HFFc6 (cell line): Measurements from ENCODE around the gene ZNF425. TPM values are rescaled to one million over a fixed set of nuclear protein-coding genes. Genes with fewer than 3 reads are reported as not detected.

Source experiments
- DNase-seq: peaks from one replicate; pipeline ENCODE4 v3.0.0-alpha.2; 2018
- H3K27ac Mint-ChIP-seq: 2 replicates; pipeline ENCODE4 v1.8.0; 2020; ENCODE audit warnings: mild to moderate bottlenecking, mixed read lengths
- H3K27me3 Mint-ChIP-seq: 2 replicates; pipeline ENCODE4 v1.8.0; 2021; ENCODE audit warnings: mild to moderate bottlenecking, moderate library complexity, mixed read lengths; ENCODE audit not compliant: insufficient read depth
- H3K36me3 Mint-ChIP-seq: 2 replicates; pipeline ENCODE4 v1.8.0; 2021; ENCODE audit warnings: low read depth, mixed read lengths
- H3K4me1 Mint-ChIP-seq: 2 replicates; pipeline ENCODE4 v1.8.0; 2020; ENCODE audit warnings: low read depth, mixed read lengths
- H3K4me3 Mint-ChIP-seq: 2 replicates; pipeline ENCODE4 v1.8.0; 2020; ENCODE audit warnings: mild to moderate bottlenecking, moderate library complexity, mixed read lengths
- H3K9me3 Mint-ChIP-seq: 2 replicates; pipeline ENCODE4 v1.8.0; 2020; ENCODE audit warnings: mild to moderate bottlenecking, mixed read lengths
- long read RNA-seq: library from polyadenylated mRNA; unstranded; transcript quantifications from one replicate; pipeline ENCODE4 v2.0.0, GENCODE V29; 2019
- total RNA-seq, 6 experiments: library from RNA; stranded (reverse); fragmentation: NEBNext Ultra II Directional; extraction: Animal tissue kit (Norgen Biotek cat#: 25700); gene quantifications; 2 replicates in 1 of 6; 3 replicates in 5 of 6; pipeline ENCODE4 v1.2.3, GENCODE V29; 2021
- TF ChIP-seq, protein P1 (sequence below): fragments of 200-600 bp; sonication (generic); IDR thresholded peaks from 2 replicates; pipeline ENCODE4 v1.5.0; 2021; ENCODE audit warnings: antibody characterized with exemption, mild to moderate bottlenecking

The ZNF425 gene
- total RNA-seq, result 1 to 10 TPM; 1.9 to 3.0 (median 2.2) TPM
- long read RNA-seq, partial matches to known transcripts, result 0 of 3 reads
- long read RNA-seq, other reads (novel, unspliced or antisense), result 0 of 3 reads

DNA sequence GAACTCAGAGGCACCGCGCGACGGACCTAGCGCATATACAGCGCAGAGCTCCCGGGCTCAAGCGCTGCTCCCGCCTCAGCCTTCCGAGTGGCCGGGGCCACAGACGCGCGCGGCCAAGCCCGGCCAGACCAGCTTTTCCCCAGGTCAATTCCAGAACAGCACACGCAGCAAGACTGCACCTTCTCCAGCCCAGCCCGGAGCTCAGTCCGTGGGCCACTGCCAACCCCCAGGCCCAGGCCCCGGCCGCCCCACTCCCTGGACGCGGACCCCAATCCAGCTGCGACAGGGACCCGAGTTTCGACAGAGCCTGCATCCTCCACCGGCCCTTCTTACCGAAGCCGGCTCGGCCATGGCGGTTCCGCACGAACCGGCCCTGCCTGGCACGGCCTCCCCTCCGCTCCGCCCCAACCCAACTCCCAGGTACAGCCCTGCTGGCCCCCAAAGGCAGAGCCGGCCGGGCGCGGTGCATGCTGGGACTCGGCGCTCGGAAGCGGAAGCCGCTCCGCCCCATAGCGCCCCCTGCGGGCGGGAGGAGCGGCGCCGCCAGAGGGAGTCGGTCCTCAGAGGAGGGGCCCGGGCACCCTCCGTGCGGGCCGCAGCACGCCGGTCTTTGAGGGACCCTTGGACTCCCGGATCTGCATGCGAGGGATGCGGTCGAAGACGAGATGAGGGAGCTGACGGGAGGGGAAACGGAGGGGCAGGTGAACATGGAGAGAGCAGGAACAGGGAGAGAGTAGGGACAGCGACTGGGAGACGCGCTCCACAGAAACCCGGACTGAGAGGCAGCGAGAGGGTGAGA is at the start of gene ZNF425:
ZNF425 (minus strand) TSS at position 462 of the 799 bp plus-strand sequence; CDS start at position 351, 111 bp downstream.
- Mint-ChIP-seq H3K27me3 (peaks cover 7% of the 10 kb centered on the region), H3K4me3 (peak within 1 kb of the TSS; percentile 95), H3K4me1 (peaks cover 18% of the 10 kb centered on the region), H3K36me3 (peaks cover 21% of the 10 kb centered on the region), H3K27ac (peak within 1 kb of the TSS; percentile 96), H3K9me3 (peaks cover 6% of the 10 kb centered on the region)
- DNase-seq, result peak; percentile 82
- TF ChIP-seq, protein P1, sequence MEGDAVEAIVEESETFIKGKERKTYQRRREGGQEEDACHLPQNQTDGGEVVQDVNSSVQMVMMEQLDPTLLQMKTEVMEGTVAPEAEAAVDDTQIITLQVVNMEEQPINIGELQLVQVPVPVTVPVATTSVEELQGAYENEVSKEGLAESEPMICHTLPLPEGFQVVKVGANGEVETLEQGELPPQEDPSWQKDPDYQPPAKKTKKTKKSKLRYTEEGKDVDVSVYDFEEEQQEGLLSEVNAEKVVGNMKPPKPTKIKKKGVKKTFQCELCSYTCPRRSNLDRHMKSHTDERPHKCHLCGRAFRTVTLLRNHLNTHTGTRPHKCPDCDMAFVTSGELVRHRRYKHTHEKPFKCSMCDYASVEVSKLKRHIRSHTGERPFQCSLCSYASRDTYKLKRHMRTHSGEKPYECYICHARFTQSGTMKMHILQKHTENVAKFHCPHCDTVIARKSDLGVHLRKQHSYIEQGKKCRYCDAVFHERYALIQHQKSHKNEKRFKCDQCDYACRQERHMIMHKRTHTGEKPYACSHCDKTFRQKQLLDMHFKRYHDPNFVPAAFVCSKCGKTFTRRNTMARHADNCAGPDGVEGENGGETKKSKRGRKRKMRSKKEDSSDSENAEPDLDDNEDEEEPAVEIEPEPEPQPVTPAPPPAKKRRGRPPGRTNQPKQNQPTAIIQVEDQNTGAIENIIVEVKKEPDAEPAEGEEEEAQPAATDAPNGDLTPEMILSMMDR, result peak; percentile 98

- TF ChIP-seq, protein P1, result no peak
- H3K36me3 Mint-ChIP-seq, result peaks cover 40% of the 10 kb centered on the region
- no peak for DNase-seq
- H3K27ac Mint-ChIP-seq, result no peak overlapping the region
- no peaks in the 10 kb centered on the region; the same call in 1 of the 2 replicates for H3K27me3 Mint-ChIP-seq
- no peaks in the 10 kb centered on the region for H3K9me3 Mint-ChIP-seq
- H3K4me3 Mint-ChIP-seq, result no peak overlapping the region
- peaks cover 10% of the 10 kb centered on the region; the same call in 1 of the 2 replicates for H3K4me1 Mint-ChIP-seq
Measured at GRCh38 chr7:149175150-149175549, 49.0 kb upstream of the ZNF425 start.

- DNase-seq, result no peak
- no peak overlapping the region for H3K4me3 Mint-ChIP-seq
- TF ChIP-seq, protein P1, result no peak
- H3K36me3 Mint-ChIP-seq, result peaks cover 32% of the 10 kb centered on the region
- no peaks in the 10 kb centered on the region for H3K9me3 Mint-ChIP-seq
- no peak overlapping the region for H3K27ac Mint-ChIP-seq
- no peaks in the 10 kb centered on the region; the same call in 1 of the 2 replicates for H3K27me3 Mint-ChIP-seq
- peaks cover 10% of the 10 kb centered on the region; the same call in 1 of the 2 replicates for H3K4me1 Mint-ChIP-seq
Measured at GRCh38 chr7:149172534-149172920, 46.4 kb upstream of the ZNF425 start.

DNA sequence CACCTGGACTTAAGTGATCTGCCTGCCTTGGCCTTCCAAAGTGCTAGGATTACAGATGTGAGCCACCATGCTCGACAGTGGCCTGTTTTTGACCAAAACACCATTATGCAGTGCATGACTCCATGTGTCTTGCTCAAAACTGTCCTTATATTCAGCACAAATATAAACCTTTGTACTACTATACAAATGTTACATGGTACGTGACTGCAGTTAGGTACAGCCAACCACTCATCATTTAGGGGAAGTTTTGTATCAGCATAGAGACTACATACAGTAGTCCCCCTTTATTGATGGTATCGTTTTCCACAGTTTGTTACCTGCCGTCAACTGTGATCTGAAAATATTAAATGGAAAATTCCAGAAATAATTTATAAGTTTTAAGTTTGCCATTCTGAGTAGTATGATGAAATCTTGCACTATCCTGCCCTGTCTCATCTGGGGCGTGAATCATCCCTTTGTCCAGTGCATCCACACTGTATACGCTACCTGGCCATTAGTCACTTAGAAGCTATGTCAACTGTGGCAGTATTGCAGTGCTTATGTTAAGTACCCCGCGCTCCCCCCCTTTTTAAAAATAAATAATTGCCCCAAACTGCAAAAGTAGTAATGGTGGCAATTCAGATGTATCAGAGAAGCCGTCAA is 45.9 kb upstream of the ZNF425 start:
- Mint-ChIP-seq H3K27ac (no peak overlapping the region; the same call in 1 of the 2 replicates), H3K9me3 (no peaks in the 10 kb centered on the region), H3K4me1 (peaks cover 10% of the 10 kb centered on the region; the same call in 1 of the 2 replicates), H3K4me3 (no peak overlapping the region), H3K27me3 (no peaks in the 10 kb centered on the region; the same call in 1 of the 2 replicates), H3K36me3 (peaks cover 27% of the 10 kb centered on the region)
- DNase-seq, result no peak
- TF ChIP-seq, protein P1, result no peak

- peaks cover 20% of the 10 kb centered on the region for H3K36me3 Mint-ChIP-seq
- peaks cover 1% of the 10 kb centered on the region for H3K4me1 Mint-ChIP-seq
- no peaks in the 10 kb centered on the region for H3K9me3 Mint-ChIP-seq
- H3K27me3 Mint-ChIP-seq, result no peaks in the 10 kb centered on the region
- no peak for DNase-seq
- 0 out of 2 replicates have a peak overlapping the region, but pooled peaks have one; percentile 5 for H3K27ac Mint-ChIP-seq
- no peak overlapping the region for H3K4me3 Mint-ChIP-seq
- TF ChIP-seq, protein P1, result no peak
Measured at GRCh38 chr7:149166630-149167352, 40.7 kb upstream of the ZNF425 start.
